ENCODE data around the gene PEX5L.

Gene PEX5L

GRCh38 chr3:179766416-179767133 lies 270.2 kb downstream of the PEX5L start:
- no peak for DNase-seq

GRCh38 chr3:179765396-179765795 lies 271.3 kb downstream of the PEX5L start:
- DNase-seq = no peak

GRCh38 chr3:179760944-179761343 lies 275.8 kb downstream of the PEX5L start:
- DNase-seq = no peak

- DNase-seq = peak; percentile 20
Observed at GRCh38 chr3:179750720-179751328, 285.9 kb downstream of the PEX5L start.

GRCh38 chr3:179745716-179746115 lies 291.0 kb downstream of the PEX5L start:
- no peak for DNase-seq

- DNase-seq = no peak
Observed at GRCh38 chr3:179745079-179745478, 291.7 kb downstream of the PEX5L start.
